Heart left ventricle (tissue), 13 donors: ENCODE results near the gene DFFB.

ENCODE experiments used
- CTCF ChIP-seq, 12 donors: fragments of 200-600 bp; sonication (generic) in 4 of 12; IDR thresholded peaks; one replicate each; pipeline versions ENCODE4 v1.5.0 to v1.8.0; 2018 to 2022; ENCODE audit warnings: antibody characterized with exemption in 12 of 12, mild to moderate bottlenecking in 5 of 12
- POLR2A ChIP-seq, 2 donors: fragments of 450-650 bp; IDR thresholded peaks; one replicate each; pipeline ENCODE4 v1.6.1; 2017; ENCODE audit warnings: antibody characterized with exemption in 2 of 2, mild to moderate bottlenecking in 2 of 2, moderate library complexity in 2 of 2
- donor health status: ischemic (EF 13 %, LVEDD 7.1; RV severe dilation, severe dysfunction).
- donor health status: DM: no; HTN: yes; CAD: no.
- donor health status: DM: no; HTN: no; CAD: no.
- donor health status: ischemic (EF 25% LVEDD 6.9; RV normal size, moderate dysfunction).
- donor health status: ischemic (EF 25% LVEDD 5.7; RV mildly dilated, moderate dysfunction).
- donor health status: ischemic (EF 35%, LVEDD 5.7; RV mildly dilated, moderate dysfunction).
- donor health status: nonischemic (EF 11% LVEDD 7.7; RV severe dilation, severe dysfunction).
- donor health status: DM: yes; HTN: yes; CAD: no.
- donor health status: PGD.
- donor health status: ischemic (EF 29% LVEDD 5.4; RV normal size, mild dysfunction).
- donor health status: nonischemic (EF 23%, LVEDD 6.1; RV moderate dilation, normal function).

- TF ChIP-seq CTCF (IDR thresholded peaks at IDR 0.05) (no peak), POLR2A (IDR thresholded peaks at IDR 0.05) (no peak)
Observed at GRCh38 chr1:3924186-3924824, 67.0 kb downstream of the DFFB start.
